Activated CD8-positive, alpha-beta memory T cell treated with anti-CD3 and anti-CD28 coated beads for 48 hours (primary cell): ENCODE measurements around the gene ARL6IP5.

Experiments used
- DNase-seq, 3 experiments: peaks; one replicate each; pipeline ENCODE4 v3.0.0-alpha.2; 2020; ENCODE audit warnings: low read depth in 2 of 3, low spot score in 2 of 3

Gene ARL6IP5

DNA sequence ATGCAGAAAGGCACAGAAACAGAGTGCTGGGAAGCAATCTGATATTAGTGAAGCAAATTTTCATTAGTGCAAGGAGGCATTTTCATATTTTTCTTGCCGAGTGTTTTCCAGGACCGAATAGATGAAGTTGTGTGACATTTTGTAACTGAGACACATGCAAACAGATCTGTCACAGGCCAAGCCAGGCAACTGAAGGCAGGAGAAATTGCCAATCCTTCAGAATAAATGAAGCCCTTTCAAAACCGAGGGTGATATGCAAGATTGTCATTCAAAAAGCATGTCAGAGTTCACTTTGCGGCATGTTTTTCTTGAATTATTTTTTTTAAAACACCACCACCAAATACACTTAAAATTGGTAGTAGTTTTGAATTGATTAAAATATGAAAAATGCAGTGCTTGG is 31.4 kb downstream of the ARL6IP5 start:
- DNase-seq, result no peak

DNA sequence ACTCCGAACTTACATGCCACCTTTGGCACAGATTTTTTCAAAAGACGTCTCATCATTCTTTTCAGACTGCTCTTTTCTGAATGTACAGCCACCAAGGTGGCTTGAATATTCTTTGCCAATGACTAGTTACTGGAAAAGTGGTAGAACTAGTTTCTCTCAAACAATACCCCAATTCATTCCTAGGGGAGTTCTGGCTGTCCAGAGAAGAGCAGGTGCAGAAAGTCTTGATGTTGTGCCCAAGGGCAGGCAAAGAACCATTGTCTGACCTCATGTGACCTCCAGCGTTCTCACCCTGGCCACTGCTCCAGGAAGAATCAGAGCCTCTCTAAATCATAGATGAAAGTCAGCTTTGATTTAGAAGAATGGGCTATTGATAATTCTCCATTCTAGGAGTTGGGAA is 32.2 kb downstream of the ARL6IP5 start:
- DNase-seq, result no peak

DNA sequence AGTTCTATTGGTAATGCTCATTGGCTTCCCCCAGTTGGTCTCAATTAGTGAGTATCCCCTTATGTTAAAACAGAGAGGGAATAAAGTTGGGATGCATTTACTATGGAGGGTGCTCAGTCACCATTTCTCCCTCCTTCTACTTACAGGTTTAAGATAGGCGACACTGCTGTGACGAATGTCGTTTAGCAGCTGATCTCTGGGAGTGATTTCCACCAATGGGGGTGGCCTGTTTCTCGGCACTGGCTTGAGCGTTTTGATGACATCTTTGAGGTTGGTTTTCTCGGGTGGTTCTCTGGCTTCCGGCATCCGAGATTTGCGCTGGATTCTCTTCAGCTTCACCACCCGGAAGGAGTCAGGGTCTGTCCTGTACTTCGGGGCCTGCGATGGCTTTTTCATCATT is 33.8 kb downstream of the ARL6IP5 start:
- no peak for DNase-seq

DNA sequence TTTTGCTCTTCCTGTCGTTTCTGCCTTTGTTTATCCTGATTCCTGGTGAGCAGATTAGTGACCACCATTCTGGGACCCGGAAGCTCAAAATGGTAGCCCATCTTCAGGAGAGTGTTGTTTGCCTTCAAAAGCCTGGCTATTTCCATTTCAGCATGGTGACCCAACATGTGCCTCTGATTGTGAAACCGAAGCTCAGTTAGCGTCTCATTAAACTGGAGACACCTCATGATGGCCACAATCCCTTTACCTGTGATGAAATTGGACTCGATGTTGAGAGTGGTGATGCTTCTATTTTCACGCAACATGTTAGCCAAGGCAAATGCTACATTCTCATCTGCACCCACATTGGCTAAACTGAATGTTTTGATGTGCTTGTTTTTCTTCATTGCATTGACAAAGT is 34.4 kb downstream of the ARL6IP5 start:
- no peak for DNase-seq

DNA sequence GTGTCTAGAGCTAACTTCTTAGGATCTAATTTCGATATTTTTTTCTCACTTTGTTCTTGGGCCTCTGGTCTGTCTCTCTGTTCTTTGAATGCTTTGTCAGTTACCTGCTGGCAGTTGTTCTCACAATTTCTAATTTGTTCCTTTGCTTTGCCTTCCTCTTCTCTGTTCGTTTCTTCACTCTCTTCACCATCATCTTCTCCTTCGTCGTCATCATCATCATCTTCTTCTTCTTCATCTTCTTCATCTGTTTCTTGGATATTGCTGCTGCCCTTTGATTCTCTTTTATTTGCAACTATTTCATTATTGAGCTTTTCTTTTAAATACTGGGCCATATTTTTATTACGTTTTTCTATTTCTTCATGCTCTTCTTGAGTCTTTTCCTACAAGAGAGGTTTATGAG is 34.9 kb downstream of the ARL6IP5 start:
- no peak for DNase-seq

DNA sequence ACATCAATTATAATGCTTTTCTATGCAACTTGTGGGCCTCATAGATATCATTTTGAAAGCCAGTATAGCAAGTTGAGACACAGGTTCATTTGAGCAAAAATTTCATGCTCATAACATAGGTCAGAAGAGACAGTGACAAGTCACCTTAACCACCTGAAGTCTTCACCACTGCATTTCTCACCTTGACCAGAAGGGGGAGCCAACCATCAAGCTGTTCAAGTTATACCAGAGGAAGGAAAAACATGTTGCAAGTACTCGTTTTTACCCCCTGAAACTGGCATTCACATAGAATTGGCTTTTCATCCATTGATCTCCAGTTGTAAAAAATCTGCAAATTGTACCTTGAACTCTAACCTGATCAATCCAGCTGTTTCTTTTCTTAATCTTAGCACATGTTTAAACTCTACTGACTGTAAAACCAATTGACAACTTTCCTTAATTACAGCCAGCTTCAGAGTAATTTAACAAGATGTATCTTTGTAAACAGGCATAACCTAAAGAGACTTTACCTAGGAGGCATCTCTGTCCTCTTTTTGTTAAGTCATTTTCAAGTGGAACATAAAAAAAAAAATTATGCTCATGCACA is 36.2 kb downstream of the ARL6IP5 start:
- DNase-seq, result peak; percentile 28 to 62 (median 43)

DNA sequence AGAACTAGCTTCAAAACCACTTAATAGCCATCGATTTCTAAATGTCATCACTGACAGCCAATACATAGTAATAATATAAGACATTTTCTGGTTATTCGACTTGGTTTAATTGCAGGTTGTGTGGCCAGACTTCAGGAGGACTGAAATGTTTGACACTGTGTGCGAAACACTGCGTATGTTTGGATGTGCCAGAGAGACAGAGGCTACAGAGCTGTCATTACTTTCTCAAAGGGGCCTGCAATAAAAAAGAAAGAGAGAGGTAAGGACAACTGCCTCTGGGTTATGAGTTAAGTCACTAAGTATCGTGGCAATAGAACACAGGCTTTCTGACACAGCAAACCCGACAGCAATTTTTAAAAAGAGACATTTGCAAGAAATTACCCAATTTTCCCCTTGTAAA is 36.8 kb downstream of the ARL6IP5 start:
- no peak for DNase-seq

DNA sequence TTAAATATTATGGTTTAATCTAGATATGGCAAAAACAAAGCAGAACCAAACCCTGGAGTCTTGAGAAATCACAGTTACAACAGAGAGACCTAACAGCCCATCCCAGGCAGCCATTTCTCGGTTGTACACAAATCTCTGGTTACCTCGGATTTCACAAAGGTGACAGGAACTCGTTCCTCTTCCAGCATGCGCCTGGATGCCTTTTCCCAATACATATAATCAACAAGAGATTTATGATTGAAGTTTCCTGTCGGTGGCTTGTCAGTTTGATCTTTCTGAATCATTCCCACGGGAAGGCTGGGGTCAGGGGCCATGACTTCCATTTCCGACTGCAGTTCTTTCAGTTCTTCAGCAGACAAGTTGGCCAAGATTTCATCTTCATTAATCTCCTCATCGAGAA is 37.2 kb downstream of the ARL6IP5 start:
- DNase-seq, result no peak

DNA sequence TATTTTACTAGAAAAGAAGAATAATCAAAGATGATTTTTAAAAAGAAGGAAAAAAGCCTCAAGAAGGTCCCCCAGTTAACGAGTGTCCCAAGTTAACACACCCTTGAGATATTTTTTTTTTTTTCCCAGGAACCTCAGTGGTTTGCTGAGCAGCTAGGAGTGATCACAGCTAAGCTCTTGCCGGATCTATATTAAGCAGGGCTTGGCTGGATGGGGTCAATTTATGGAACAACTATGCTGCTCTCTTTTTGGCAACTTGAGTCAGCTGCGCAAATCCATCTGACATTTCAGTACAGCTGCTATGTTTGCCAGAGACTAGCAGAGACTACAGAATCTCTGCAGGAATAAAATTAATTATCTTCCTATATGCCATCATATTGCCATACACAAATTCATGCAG is 37.7 kb downstream of the ARL6IP5 start, which contains the start of gene LMOD3:
TSS of gene LMOD3 (minus strand) at position 193 of the 400 bp plus-strand sequence. CDS start 209 bp downstream, outside the sequence.
- DNase-seq, result no peak

DNA sequence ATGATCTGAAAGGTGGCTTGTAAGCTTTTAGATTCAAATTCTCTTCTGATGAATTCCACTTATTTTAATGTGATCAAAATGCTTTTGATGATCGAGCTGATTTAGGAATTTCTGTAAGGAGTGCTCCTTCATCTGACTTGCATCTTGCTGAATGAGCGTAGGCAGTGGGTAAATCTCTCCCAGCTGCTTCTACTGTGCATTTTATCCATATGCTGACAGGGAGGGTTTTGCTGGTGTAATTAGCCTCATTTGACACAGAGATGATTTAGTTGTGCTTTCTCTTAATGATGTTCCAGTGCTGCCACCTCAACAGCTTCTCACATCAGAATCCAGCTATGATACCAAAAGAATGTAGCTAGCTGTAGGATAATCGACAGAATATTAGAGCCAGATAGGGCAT is 41.5 kb downstream of the ARL6IP5 start:
- no peak for DNase-seq

DNA sequence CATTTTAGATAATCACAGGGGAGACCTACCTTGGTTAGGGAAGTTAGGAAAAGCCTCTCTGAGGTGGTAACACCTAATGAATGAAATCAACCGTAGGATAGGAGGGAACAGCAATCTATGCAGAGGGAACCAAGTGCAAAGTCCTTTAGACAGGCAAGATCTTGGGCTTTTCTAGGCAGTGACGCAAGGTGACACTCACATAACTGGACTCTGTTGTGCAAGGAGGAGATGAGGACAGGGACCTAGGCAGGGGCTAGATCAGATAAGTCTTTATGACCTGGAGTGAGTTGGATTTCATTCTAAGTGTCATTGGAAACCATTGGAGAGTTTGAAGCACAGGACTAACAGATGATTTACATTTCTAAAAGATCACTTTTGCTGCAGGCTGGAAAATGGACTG is 42.3 kb downstream of the ARL6IP5 start:
- no peak for DNase-seq

DNA sequence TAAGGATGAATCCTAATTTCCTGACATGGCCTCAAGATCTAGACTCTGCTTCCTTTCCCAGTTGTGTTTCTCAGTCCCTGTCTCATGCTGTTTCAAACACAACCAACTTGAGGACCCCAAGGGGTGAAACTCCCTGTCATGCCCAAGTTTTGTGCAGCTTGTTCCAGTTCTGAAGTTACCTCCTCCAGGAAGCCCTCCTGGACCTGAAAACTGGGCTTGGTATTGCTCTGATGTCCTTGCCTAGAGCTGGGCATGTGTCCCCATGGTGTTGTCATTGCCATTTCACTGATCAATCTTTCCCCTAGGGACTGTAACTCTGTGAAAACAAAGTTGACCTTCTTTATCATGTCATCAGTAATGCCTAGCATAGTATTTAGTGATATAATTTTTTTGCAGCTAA is 43.8 kb downstream of the ARL6IP5 start:
- DNase-seq, result no peak

DNA sequence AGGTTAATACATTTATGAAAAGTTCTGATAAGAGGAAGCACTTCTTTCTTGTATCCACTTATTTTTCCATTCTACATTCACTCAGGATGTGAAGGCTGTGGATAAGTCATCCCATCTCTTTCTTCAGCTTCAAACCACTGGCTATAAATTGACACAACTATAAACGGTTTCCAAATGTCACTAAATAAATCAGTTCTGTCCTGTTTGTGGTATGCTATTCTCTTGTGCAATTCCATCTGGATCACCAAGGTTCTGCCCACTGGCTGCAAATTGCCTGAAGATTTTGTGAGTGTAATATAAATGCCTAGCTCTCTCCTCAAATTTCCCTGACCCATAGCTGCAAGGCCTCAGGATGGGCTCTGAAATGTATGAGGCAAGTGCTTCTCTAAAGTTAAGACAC is 44.8 kb downstream of the ARL6IP5 start:
- no peak for DNase-seq

DNA sequence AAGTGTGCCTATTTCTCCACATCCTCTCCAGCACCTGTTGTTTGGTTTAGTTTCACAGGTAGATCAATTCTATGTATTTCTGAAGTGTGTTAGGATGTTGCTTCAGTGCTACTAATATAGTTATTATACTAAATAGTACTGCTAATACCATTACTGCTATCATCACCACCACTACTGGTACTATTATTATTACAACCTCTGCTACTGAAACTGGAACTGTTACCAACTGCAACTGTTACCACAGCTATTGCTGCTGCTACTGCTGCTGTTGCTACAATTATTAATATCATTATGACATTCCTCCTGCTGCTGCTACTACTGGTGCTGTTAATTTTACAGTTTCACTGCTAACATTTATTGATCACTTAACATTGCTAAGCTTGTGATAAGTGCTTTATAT is 46.0 kb downstream of the ARL6IP5 start:
- DNase-seq, result no peak

DNA sequence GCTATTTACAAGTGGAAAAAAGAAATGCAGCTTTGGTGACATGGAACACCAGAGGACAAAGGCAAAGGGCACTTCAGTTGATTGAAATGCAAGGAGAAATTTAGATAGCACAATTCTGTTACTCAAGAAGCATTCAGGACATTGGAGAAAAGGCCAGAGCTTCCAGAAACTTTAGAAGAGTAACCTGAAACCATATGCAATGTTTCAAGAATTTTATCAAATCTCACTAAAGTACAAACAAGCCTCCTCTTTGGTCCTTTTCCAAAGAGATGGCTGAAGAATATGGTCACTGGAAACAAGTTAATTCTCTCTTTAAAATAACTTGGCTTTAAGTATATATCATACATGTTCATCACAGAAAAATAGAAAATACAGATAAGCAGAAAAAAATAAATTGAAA is 52.3 kb downstream of the ARL6IP5 start:
- no peak for DNase-seq

DNA sequence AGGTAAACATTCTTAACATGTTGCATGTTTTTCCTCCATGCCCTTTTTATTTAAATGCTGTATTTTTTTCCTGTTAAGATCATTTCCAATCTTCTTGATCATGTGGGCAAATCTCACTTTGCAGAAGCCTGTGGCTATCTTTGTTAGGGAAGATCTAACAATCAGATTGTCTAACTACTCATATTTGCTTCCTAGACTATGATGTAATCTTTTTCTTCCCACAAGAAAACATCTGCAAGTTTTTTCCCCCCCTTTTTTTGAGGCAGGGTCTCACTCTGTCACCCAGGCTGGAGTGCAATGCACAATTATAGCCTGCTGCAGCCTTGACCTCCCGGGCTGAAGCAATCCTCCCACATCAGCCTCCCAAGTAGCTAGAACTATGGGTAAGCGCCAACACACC is 52.7 kb downstream of the ARL6IP5 start:
- no peak for DNase-seq

DNA sequence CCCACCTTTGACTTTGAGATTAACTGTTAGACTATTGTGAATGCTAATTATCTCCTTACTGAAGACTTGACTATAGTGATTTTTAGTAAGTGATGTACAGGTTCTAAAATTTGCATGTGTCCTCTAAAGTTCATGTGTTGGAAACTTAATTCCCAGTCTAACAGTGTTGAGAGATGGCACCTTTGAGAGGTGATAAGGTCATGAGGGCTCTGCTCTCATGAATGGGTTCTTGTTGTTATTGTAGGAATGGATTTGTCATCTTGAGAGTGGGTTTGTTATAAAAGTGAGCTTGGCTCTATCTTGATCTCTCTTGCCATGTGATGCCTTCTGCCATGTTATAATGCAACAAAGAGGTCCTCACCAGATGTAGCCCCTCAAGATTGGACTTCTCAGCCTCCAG is 56.6 kb downstream of the ARL6IP5 start:
- no peak for DNase-seq

DNA sequence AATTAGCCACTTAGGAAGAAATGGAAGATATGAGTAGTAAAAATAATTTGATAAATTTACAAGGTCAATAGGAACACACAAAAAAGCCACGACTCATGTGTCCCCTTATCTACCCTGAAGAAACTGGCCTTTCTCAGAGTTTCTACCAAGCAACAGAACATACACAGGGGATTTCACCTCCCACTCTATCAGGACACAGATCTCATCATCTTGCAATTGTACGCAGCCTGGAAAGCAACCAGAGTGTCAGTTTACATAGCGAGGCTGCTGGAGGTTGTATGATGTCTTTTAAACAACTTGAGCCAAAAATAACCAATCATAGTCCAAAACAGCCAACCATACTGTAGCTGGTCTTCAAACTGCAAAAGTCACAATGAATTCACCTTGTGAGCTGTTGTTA is 57.4 kb downstream of the ARL6IP5 start:
- no peak for DNase-seq

DNA sequence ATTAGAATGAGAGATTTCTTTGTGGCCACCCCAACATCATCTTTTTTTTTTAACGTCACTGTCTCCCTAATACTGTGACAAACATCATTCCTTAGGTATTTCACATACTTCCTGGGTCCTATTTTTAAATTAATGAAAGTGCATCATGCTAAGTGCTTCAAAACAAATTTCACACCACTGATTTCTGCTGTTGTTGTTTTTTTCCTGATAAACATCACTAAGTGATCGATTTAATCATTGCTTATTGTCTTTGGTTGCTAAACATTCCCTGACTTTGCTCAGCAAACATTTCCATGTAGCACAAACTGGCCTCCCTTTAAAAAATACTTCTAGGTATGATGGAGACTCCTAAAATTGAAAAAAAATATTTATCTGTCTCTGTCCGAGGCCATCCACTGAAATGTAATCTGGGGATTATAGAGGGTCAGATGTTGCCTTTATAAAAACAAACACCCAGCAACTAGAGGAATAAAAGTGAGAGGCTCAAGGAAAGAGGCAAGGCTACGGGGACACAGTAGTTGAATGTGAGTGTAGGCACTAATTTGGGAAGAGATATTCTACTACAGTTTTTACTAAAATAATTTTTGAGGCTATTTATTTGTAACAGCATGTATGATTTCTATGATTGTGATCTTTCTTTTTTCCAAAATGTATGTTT is 58.2 kb downstream of the ARL6IP5 start:
- DNase-seq, result no peak

DNA sequence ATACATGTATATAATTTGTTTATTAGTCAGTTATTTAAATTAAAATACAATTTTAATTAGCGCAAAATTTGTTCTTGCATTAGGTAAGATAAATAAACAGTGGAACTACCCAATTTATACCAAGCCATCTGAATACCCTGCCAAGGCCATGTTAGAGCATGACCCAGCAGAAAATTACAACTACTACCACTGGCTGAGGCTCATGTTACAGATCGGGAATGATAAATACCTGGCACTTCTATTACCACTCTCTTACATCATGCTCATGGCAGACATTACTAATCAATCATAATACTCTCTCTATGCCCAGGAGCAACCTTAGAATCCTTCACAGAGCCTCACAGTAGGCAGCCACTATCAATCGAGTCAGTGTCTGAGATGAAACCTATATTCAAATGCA is 58.9 kb downstream of the ARL6IP5 start:
- no peak for DNase-seq

DNA sequence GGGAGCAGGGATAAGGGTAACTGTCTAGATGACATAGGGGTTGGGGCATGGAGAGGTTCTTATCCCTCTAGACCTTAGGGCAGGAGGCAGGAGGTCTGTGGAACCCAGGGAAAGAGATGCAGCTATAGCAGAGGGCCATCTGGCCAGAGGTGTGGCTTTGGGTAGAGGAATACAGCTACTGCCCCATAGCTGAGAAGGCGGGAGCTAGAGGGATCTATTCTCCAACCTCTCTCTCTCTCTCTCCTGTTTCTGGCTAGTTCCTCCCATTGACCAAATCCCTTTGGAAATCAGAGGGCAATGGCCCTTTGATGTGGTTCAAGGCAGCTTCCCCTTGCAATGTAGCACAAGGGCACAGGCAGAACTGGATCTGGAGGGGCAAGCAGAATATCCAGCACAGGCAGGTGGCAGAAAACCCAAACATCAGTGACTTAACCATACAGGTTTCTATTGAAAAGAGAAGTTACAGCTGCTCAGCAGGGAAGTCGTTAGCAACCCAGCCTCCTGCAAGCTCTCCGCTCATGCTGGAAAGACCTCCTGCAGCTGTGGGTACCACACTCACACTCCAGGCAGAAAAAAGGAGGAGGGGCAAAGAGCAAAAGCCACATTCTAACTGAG is 60.0 kb downstream of the ARL6IP5 start:
- no peak for DNase-seq

DNA sequence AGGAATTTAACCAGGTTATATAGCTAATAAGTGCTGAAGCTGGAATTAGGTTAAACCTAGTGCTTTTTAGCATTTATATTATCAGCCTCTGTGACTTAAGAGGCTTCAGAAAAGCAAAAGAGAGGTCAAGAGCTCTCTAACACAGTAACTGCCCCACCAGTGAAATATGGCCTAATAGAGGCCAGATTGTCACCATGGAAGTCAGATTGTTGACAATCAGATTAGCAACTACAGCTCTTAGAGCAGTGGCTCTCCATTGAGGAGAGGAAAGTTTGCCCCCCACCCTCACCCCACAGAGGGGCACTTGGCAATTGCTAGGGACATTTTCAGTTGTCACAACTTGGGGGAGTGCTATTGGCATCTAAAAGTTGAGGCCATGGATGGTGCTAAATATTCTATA is 61.0 kb downstream of the ARL6IP5 start:
- DNase-seq, result no peak

DNA sequence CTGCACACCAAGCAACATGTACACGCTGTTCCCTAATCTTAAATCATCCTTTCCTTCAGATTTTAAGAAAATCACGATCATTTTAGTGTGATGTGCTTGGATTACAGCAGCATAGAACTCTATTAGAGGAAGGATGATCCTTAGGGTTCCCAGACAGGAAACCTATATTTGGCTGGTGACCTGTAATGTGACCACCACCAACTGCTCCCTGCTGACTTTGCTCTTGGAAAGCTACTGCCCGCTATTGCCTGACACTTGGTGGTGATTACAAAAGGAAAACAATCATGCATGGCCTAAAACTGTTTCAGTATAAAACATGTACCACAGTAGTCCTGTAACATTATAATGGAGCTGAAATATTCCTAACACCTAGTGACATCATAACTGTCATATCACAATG is 64.8 kb downstream of the ARL6IP5 start:
- no peak for DNase-seq
